Measurements from ENCODE around the gene DAP.

- TF ChIP-seq POLR2A (IDR thresholded peaks at IDR 0.05; ENCODE audit: low read depth, low read length) (no peak), POLR2AphosphoS5 (IDR thresholded peaks at IDR 0.05; ENCODE audit: low read depth, low read length) (no peak), SPI1 (IDR thresholded peaks at IDR 0.05; ENCODE audit: low read depth, low read length) (no peak), TAF1 (IDR thresholded peaks at IDR 0.05; ENCODE audit: low read depth, low read length) (no peak), POU2F2 (IDR thresholded peaks at IDR 0.05; ENCODE audit: low read depth, low read length) (no peak)
Measured at GRCh38 chr5:10808347-10809226, 47.6 kb upstream of the DAP start.

Data from GM12891 (cell line).